ENCODE data around the gene PTDSS2. TPM values are rescaled to one million over a fixed set of nuclear protein-coding genes. Genes with fewer than 3 reads are reported as not detected.

Gene PTDSS2
- total RNA-seq, 1 donor from 2014 or later: 52.4 TPM

DNA sequence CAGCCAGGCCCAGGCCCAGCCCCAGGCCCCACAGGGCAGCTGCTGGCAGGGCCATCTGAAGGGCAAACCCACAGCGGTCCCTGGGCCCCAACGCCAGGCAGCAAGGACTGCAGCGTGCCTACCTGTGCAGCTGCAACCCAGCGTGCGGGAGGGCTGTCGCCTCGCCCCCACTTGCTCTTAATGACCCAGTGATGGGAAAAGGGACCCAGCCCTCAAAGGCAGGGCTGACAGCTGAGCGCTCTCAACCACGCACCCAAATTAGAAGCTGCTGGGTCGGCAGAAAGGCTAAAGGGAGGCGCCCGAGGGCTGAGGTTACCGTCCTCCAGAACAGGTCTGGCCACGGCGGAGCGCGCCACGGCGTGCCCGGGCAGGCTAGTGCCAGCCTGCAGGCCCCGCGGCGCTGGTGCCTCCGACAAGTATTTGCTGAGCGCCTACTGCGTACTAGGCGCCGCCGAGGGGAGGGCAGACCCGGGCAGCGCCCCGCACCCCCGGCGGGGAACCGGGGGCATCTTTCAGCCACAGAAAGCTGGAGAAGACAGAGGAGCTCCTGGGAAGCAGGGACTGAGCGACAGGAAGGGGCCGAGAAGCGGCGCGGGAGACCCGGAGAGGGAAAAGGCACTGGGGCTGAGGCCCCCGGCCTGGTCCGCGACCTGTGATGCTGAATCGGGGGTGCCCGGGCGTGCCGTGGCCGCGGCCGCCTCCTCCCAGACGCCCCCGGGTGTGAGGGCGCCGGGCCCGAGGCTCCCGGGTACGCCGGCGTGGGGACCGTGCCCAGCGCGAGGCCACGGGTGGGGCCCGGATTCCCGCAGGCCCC is 84.5 kb downstream of the PTDSS2 start:
- Mint-ChIP-seq H3K36me3 (ENCODE audit: low read depth) (no peaks in the 10 kb centered on the region), H3K4me3 (peak overlapping the region; percentile 72), H3K27me3 (ENCODE audit: low read depth) (peaks cover 14% of the 10 kb centered on the region), H3K27ac (ENCODE audit: unreplicated experiment) (no peak overlapping the region), H3K9me3 (no peaks in the 10 kb centered on the region), H3K4me1 (peaks cover 4% of the 10 kb centered on the region)
- no peak for DNase-seq (ENCODE audit: low read depth, low spot score)
- TF ChIP-seq, protein P1, sequence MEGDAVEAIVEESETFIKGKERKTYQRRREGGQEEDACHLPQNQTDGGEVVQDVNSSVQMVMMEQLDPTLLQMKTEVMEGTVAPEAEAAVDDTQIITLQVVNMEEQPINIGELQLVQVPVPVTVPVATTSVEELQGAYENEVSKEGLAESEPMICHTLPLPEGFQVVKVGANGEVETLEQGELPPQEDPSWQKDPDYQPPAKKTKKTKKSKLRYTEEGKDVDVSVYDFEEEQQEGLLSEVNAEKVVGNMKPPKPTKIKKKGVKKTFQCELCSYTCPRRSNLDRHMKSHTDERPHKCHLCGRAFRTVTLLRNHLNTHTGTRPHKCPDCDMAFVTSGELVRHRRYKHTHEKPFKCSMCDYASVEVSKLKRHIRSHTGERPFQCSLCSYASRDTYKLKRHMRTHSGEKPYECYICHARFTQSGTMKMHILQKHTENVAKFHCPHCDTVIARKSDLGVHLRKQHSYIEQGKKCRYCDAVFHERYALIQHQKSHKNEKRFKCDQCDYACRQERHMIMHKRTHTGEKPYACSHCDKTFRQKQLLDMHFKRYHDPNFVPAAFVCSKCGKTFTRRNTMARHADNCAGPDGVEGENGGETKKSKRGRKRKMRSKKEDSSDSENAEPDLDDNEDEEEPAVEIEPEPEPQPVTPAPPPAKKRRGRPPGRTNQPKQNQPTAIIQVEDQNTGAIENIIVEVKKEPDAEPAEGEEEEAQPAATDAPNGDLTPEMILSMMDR (conservative IDR thresholded peaks at IDR 0.05): no peak

DNA sequence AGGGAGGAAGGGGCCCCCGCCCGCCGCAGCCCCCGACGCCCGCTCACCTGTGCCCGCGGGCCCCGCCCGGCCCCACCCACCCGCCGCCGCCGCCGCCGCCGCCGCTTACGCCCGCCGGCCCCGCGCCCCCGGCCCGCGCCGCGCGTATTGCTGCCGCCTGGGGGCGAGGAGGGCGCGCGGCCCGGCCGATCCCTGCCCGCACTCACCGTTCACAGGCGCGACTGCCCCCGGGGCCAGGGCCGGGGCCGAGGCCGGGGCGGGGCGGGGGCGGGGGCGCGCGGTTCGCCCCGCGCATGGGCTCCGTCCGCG is 85.1 kb downstream of the PTDSS2 start:
- H3K4me3 Mint-ChIP-seq: no peak overlapping the region
- H3K9me3 Mint-ChIP-seq: no peaks in the 10 kb centered on the region
- no peak overlapping the region for H3K27ac Mint-ChIP-seq (ENCODE audit: unreplicated experiment)
- DNase-seq (ENCODE audit: low read depth, low spot score): no peak
- peaks cover 4% of the 10 kb centered on the region for H3K4me1 Mint-ChIP-seq
- peaks cover 14% of the 10 kb centered on the region for H3K27me3 Mint-ChIP-seq (ENCODE audit: low read depth)
- H3K36me3 Mint-ChIP-seq (ENCODE audit: low read depth): no peaks in the 10 kb centered on the region
- TF ChIP-seq, protein P1 (conservative IDR thresholded peaks at IDR 0.05): no peak

DNA sequence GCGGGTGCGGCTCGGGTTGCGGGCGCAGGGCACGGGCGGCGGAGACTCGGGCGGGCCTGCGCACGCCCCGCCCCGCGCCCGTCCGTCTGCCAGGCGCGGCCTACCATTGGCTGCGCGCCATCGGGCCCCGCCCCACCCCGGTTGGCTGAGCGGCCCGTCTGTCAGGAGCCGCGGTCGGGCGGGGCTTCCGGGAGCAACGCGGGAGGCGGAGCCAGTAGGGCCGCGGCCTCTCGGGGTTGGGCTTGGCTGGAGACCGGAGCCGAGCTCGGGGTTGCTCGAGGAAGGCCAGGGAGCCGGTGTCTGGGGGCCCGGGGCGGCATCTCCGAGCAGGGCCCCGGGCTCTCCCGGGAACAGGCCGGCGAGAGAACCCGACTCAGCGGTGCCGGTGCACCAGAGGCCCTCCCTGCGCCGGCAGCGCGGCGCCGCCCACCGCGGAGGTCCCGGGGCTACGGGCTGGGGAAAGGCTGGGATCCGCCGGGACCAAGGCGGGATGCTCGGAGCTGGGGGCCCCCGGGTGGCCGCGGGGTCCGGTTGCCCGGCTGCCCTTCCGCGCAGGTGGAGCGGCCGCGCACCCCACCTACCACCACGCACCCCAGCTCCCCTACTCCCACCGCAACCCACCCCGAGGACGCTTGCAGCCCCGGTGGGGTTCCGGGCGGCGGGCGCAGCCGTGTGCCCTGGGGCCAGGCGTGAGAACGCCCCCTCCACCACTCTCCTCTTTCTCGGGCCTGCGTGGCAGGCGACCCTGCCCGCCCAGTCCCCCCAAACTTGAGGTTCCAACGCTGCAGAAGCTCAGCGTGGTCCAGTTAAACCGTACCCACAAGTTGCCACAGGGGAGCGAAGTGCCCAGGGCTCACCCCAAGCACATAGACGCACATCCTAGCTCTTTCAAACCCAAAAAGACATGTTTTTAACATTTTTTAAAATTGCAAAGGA is 85.7 kb downstream of the PTDSS2 start, which contains the start of gene HRAS:
TSS of gene HRAS (minus strand) at position 58 of the 936 bp plus-strand sequence.
- Mint-ChIP-seq H3K4me1 (peaks cover 4% of the 10 kb centered on the region), H3K4me3 (peak within 1 kb of the TSS; percentile 92), H3K9me3 (no peaks in the 10 kb centered on the region), H3K27me3 (ENCODE audit: low read depth) (peaks cover 14% of the 10 kb centered on the region), H3K27ac (ENCODE audit: unreplicated experiment) (no peak within 1 kb of the TSS), H3K36me3 (ENCODE audit: low read depth) (no peaks in the 10 kb centered on the region)
- TF ChIP-seq, protein P1 (conservative IDR thresholded peaks at IDR 0.05): no peak
- DNase-seq (ENCODE audit: low read depth, low spot score): peak; percentile 90

DNA sequence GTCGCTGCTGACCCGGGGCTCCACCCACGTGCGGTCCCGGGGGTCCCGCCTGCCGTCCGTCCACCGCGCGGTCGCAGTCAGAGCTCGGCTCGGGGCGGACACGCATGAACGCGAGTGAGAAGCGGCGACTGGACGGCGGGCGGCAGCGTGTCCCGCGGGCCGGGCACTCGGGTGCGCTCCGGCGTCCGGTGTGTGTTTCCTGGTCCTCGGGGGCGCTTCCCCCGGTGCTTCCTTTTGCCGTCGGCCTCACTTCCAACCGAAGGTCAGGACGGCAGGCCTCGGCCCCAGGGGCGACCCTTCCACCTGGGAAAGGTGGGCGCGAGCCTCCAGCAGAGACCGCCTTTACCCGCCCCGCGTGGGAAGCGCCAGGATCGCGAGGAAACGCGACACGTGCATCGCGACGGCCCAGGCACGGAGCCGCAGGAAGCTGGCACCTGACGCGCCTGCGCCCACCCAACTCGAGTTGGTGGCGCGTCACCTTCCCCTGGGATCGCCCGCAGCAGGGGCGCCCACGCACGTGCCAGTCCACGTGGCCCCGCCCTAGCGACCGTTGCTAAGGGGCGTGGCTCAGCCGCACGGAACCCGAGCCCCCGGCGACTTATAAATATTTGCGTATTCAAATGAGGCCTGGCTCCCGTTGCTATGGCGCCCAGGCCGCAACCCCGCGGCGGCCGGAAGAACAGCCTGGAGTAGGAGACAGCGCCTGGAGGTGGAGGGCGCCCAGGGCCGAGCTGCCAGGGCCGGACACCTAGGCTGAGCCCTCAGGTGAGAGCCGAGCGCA is 87.0 kb downstream of the PTDSS2 start, which contains the start of gene LRRC56:
TSS of gene LRRC56 (plus strand) at position 687 of the 781 bp plus-strand sequence. CDS start 3,158 bp downstream, outside the sequence.
- H3K9me3 Mint-ChIP-seq: no peaks in the 10 kb centered on the region
- H3K27ac Mint-ChIP-seq (ENCODE audit: unreplicated experiment): no peak within 1 kb of the TSS
- DNase-seq (ENCODE audit: low read depth, low spot score): peak; percentile 70
- H3K4me3 Mint-ChIP-seq: peak within 1 kb of the TSS; percentile 92
- TF ChIP-seq, protein P1 (conservative IDR thresholded peaks at IDR 0.05): no peak
- H3K36me3 Mint-ChIP-seq (ENCODE audit: low read depth): no peaks in the 10 kb centered on the region
- H3K4me1 Mint-ChIP-seq: peaks cover 4% of the 10 kb centered on the region
- peaks cover 14% of the 10 kb centered on the region for H3K27me3 Mint-ChIP-seq (ENCODE audit: low read depth)

Data from neural crest cell (in vitro differentiated cells).